ENCODE data around the gene BOLA1. TPM values are rescaled to one million over a fixed set of nuclear protein-coding genes. Genes with fewer than 3 reads are reported as not detected.
A peak's percentile ranks its signal among the peaks of the same experiment; 100 is the strongest.

The BOLA1 gene
- total and polyA plus RNA-seq, 2 donors: 33.3 to 44.7 TPM

DNA sequence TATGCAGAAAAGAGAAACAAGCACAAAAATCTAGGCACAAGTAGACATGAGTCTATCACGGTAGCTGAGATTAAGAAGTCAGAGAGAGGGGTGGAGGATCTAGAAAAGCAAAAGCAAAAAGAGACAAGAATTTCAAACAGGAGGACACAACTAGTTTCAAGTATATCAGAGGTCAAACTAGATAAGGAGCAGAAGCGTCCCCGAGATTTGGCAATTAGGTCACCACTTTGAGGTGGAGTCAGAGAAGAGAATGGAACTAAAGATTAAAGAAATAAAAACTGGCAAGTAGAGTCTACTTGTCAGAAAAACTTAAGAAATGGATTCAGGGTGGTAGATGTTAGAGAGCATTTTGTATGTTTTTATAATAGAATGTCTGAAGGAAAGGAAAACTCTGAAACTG, 26.0 kb downstream of the BOLA1 start:
- no peak overlapping the region for H3K27ac ChIP-seq (ENCODE audit: low read depth in 1 of 2, low read length in 1 of 2)
- H3K36me3 ChIP-seq (ENCODE audit: control insufficient read depth in 2 of 2, insufficient read depth in 2 of 2, low read length in 1 of 2): peaks cover 37 to 48% of the 10 kb centered on the region in 2 donors
- WGBS: 100% methylated on average over 3 of the region's 3 CpGs
- DNase-seq (ENCODE audit: low read depth in 6 of 9, low spot score in 9 of 9): no peak
- no peak overlapping the region for H3K4me3 ChIP-seq (ENCODE audit: low read length in 2 of 2)
- no peaks in the 10 kb centered on the region for H3K27me3 ChIP-seq (ENCODE audit: control insufficient read depth in 2 of 2, insufficient read depth in 1 of 2, low read length in 1 of 2)
- peaks cover 12 to 29% of the 10 kb centered on the region in 2 donors for H3K4me1 ChIP-seq (ENCODE audit: control insufficient read depth in 2 of 2, insufficient read depth in 2 of 2, low read length in 2 of 2)
- no peaks in the 10 kb centered on the region for H3K9me3 ChIP-seq (ENCODE audit: control insufficient read depth in 2 of 2, insufficient read depth in 1 of 2, low read length in 1 of 2)

DNA sequence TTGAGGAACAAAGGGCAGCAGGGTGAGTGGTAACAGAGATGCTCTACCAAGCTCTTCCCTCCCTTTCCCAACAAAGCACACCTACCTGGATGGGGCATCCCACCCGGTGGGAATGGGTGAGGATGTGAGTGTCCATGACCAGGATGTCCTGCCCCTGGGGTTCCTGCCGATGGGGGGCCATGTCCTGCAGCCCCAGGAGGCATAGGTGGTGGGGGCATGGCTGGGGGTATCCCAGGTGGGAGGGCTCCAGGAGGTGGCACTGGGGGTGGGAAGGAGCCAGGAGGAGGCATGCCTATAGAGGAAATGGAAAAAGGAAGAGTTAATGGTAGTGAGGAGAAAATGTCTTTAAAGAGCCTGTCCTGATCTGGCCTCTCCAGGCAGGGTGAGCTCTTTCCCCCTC, 26.4 kb downstream of the BOLA1 start:
- WGBS: 94% methylated on average over 2 of the region's 2 CpGs
- Histone ChIP-seq H3K27ac (ENCODE audit: low read depth in 1 of 2, low read length in 1 of 2) (no peak overlapping the region), H3K4me3 (ENCODE audit: low read length in 2 of 2) (no peak overlapping the region), H3K27me3 (ENCODE audit: control insufficient read depth in 2 of 2, insufficient read depth in 1 of 2, low read length in 1 of 2) (no peaks in the 10 kb centered on the region), H3K36me3 (ENCODE audit: control insufficient read depth in 2 of 2, insufficient read depth in 2 of 2, low read length in 1 of 2) (peaks cover 37 to 48% of the 10 kb centered on the region in 2 donors), H3K4me1 (ENCODE audit: control insufficient read depth in 2 of 2, insufficient read depth in 2 of 2, low read length in 2 of 2) (peaks cover 12 to 29% of the 10 kb centered on the region in 2 donors), H3K9me3 (ENCODE audit: control insufficient read depth in 2 of 2, insufficient read depth in 1 of 2, low read length in 1 of 2) (no peaks in the 10 kb centered on the region)
- DNase-seq (ENCODE audit: low read depth in 6 of 9, low spot score in 9 of 9): no peak

DNA sequence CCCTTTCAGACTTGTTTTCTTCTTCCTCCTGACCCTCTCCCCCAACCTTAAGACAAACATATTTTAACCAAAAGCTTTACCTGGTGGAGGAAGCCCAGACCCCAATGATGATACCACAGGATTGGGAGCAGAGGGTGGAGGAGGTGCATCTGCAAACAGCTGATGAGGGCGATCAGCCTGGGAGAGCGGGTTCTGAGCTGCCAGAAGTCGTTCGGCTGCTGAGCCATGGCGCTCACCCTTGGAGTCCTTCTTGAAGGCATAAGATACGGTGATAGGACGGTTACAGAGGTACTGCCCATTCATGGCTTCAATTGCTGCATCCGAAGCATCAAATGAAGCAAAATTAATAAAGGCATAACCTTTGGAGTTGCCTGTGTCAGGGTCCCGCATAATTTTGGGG, 26.9 kb downstream of the BOLA1 start:
- Histone ChIP-seq H3K36me3 (ENCODE audit: control insufficient read depth in 2 of 2, insufficient read depth in 2 of 2, low read length in 1 of 2) (peaks cover 37 to 48% of the 10 kb centered on the region in 2 donors), H3K9me3 (ENCODE audit: control insufficient read depth in 2 of 2, insufficient read depth in 1 of 2, low read length in 1 of 2) (no peaks in the 10 kb centered on the region), H3K27me3 (ENCODE audit: control insufficient read depth in 2 of 2, insufficient read depth in 1 of 2, low read length in 1 of 2) (no peaks in the 10 kb centered on the region), H3K27ac (ENCODE audit: low read depth in 1 of 2, low read length in 1 of 2) (no peak overlapping the region), H3K4me1 (ENCODE audit: control insufficient read depth in 2 of 2, insufficient read depth in 2 of 2, low read length in 2 of 2) (peaks cover 12 to 29% of the 10 kb centered on the region in 2 donors), H3K4me3 (ENCODE audit: low read length in 2 of 2) (no peak overlapping the region)
- no peak for DNase-seq (ENCODE audit: low read depth in 6 of 9, low spot score in 9 of 9)
- WGBS: 96% methylated on average over 9 of the region's 9 CpGs

DNA sequence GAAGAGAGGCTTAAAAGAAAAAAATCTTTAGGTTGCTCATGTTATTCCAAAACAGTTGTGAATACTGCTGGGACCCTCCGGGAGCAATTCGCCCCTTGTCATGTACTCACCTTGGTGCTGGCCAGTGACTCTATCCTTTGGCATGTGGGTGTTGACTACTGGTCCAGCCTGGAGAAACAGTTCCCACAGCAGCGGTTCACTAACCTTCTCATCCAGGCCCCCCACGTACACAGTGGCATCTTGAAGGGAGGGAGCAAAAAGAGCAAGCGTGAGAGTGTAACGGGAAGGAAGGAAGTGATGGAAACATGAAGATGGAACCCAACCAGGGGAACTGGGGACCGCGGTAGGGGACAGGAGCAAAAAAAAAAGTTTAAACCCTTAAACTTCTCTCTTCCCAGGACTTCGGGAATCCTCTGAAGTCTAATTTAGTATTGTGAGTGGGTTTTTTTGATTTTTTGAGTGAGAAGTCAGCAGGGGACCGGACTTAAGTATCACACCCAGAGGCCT, 27.7 kb downstream of the BOLA1 start:
- H3K4me1 ChIP-seq (ENCODE audit: control insufficient read depth in 2 of 2, insufficient read depth in 2 of 2, low read length in 2 of 2): peaks cover 12 to 29% of the 10 kb centered on the region in 2 donors
- DNase-seq (ENCODE audit: low read depth in 6 of 9, low spot score in 9 of 9): no peak
- H3K4me3 ChIP-seq (ENCODE audit: low read length in 2 of 2): peak overlapping the region; percentile 60 to 93
- peak overlapping the region; percentile 99 for H3K27ac ChIP-seq (ENCODE audit: low read depth in 1 of 2, low read length in 1 of 2)
- peaks cover 37 to 45% of the 10 kb centered on the region in 2 donors for H3K36me3 ChIP-seq (ENCODE audit: control insufficient read depth in 2 of 2, insufficient read depth in 2 of 2, low read length in 1 of 2)
- no peaks in the 10 kb centered on the region for H3K9me3 ChIP-seq (ENCODE audit: control insufficient read depth in 2 of 2, insufficient read depth in 1 of 2, low read length in 1 of 2)
- WGBS: 6% methylated on average over 10 of the region's 10 CpGs
- no peaks in the 10 kb centered on the region for H3K27me3 ChIP-seq (ENCODE audit: control insufficient read depth in 2 of 2, insufficient read depth in 1 of 2, low read length in 1 of 2)

DNA sequence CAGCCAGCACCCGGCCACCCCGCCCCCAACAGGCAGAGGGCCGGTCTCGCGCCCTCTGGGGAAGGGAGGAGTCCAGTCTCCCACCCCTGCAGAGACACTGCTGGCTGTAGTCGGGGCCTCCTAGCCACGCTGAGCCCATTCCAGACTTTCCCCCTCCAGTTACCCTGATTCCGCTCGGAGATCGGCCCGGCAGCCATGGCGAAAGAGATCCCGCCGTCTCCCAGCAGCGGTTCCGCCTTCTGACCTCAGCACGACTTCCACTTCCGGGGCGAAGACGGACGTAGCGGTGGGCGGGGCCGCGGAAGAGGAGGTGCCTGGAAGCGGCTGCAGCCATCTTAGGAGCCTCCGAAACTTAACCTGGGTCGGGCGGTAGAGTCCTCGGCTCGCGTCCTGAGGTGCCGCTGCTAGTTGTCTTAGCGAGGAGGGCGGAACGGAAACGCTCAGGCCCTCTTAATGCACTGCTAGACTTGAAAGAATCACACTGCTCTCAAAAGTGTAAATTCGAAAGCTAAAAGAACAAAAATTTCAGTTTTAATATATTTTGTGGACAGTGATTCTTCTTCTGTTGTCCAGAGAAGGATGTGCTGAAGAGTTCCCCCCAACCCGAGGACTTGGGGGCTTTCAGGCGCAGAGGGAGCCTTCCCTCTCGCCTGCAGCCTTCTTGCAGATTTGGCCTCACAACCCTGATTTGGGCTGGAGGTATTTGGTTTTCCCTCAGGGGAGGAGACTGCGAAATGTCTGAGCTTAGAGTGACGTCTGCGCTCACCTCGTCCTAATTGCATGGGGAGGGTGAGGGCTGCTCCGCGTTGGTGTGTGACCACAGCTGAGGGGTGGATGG, 28.4 kb downstream of the BOLA1 start, which contains the start of gene SF3B4:
TSS of gene SF3B4 (minus strand) at position 241 of the 838 bp plus-strand sequence. CDS start at position 197, 44 bp downstream.
- Histone ChIP-seq H3K9me3 (ENCODE audit: control insufficient read depth in 2 of 2, insufficient read depth in 1 of 2, low read length in 1 of 2) (no peaks in the 10 kb centered on the region), H3K27me3 (ENCODE audit: control insufficient read depth in 2 of 2, insufficient read depth in 1 of 2, low read length in 1 of 2) (no peaks in the 10 kb centered on the region), H3K4me1 (ENCODE audit: control insufficient read depth in 2 of 2, insufficient read depth in 2 of 2, low read length in 2 of 2) (peaks cover 12 to 29% of the 10 kb centered on the region in 2 donors), H3K27ac (ENCODE audit: low read depth in 1 of 2, low read length in 1 of 2) (peak within 1 kb of the TSS; percentile 99), H3K4me3 (ENCODE audit: low read length in 2 of 2) (peak within 1 kb of the TSS; percentile 60 to 93), H3K36me3 (ENCODE audit: control insufficient read depth in 2 of 2, insufficient read depth in 2 of 2, low read length in 1 of 2) (peaks cover 35 to 40% of the 10 kb centered on the region in 2 donors)
- DNase-seq (ENCODE audit: low read depth in 6 of 9, low spot score in 9 of 9): peak; percentile 87 to 97 (median 92)
- WGBS: under 1% methylated on average over 47 of the region's 47 CpGs

DNA sequence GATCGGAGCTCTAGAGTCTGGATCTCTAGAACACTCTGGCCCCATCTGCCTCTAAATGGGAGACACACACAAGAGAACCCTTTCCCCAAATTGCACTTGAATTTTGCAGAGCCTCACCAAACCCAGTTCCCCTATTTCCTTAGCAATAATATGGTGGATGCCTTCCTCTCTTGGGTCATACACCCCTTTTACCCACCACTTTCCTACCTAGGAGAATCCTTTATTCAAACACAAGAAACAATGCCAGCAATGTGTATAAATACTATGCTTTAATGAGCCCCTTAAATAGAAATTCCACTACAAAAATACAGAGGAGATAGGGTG, 29.0 kb downstream of the BOLA1 start:
- WGBS: 3% methylated on average over 1 of the region's 1 CpG
- no peaks in the 10 kb centered on the region for H3K9me3 ChIP-seq (ENCODE audit: control insufficient read depth in 2 of 2, insufficient read depth in 1 of 2, low read length in 1 of 2)
- H3K27ac ChIP-seq (ENCODE audit: low read depth in 1 of 2, low read length in 1 of 2): peak overlapping the region; percentile 99
- peak overlapping the region; percentile 60 to 93 for H3K4me3 ChIP-seq (ENCODE audit: low read length in 2 of 2)
- H3K27me3 ChIP-seq (ENCODE audit: control insufficient read depth in 2 of 2, insufficient read depth in 1 of 2, low read length in 1 of 2): no peaks in the 10 kb centered on the region
- H3K4me1 ChIP-seq (ENCODE audit: control insufficient read depth in 2 of 2, insufficient read depth in 2 of 2, low read length in 2 of 2): peaks cover 12 to 29% of the 10 kb centered on the region in 2 donors
- DNase-seq (ENCODE audit: low read depth in 6 of 9, low spot score in 9 of 9): no peak
- H3K36me3 ChIP-seq (ENCODE audit: control insufficient read depth in 2 of 2, insufficient read depth in 2 of 2, low read length in 1 of 2): peaks cover 30 to 34% of the 10 kb centered on the region in 2 donors

DNA sequence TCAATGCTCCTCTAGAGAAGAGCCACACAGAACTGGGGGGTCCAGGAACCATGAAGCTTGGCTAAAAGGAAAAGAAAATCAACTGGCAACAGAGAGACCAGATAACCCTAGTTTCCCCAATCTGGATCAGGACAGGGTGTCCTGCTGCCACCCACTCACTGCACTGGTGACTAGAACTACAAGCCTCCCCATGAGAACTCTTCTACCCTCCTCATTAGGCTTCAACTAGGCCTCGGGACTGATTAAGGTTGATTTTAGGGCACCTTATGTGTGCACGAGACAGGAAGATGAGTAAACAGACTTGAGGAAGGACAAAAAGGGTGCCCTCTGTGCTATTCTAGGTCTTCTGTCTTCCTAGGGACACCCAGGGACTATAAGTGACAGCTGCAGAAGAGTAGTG, 30.5 kb downstream of the BOLA1 start:
- Histone ChIP-seq H3K9me3 (ENCODE audit: control insufficient read depth in 2 of 2, insufficient read depth in 1 of 2, low read length in 1 of 2) (no peaks in the 10 kb centered on the region), H3K4me3 (ENCODE audit: low read length in 2 of 2) (no peak overlapping the region), H3K36me3 (ENCODE audit: control insufficient read depth in 2 of 2, insufficient read depth in 2 of 2, low read length in 1 of 2) (peaks cover 15 to 19% of the 10 kb centered on the region in 2 donors), H3K4me1 (ENCODE audit: control insufficient read depth in 2 of 2, insufficient read depth in 2 of 2, low read length in 2 of 2) (peaks cover 12 to 29% of the 10 kb centered on the region in 2 donors), H3K27ac (ENCODE audit: low read depth in 1 of 2, low read length in 1 of 2) (no peak overlapping the region), H3K27me3 (ENCODE audit: control insufficient read depth in 2 of 2, insufficient read depth in 1 of 2, low read length in 1 of 2) (no peaks in the 10 kb centered on the region)
- 96% methylated on average over 2 of the region's 2 CpGs for WGBS
- DNase-seq (ENCODE audit: low read depth in 6 of 9, low spot score in 9 of 9): no peak

DNA sequence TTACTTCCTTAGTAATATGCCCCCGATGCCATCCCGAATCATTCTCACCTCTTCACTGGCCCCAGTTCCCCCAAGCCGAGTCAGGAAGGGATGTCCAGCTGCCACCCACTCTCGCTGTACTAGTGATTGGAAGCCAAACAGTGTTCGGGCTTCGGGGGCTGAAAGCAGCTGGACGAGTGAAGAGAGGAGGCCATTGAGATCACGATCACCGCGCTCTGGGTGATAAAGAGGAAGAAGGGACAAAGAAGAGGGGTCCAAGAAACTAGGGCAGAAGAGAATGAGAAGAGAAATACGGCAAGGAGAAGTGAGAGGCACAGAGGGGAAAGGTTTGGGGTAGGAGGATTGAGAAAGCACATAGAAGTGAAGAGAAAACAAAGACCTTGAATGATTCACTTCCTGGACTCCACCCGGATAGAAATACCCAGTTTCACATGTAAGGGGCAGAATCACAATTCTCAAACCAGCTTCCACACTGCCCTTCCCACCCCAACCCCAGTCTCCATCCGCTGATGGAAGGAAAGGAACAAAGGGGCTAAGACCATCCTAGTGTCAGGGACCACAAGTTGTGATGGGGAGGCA, 31.9 kb downstream of the BOLA1 start:
- Histone ChIP-seq H3K4me3 (ENCODE audit: low read length in 2 of 2) (no peak overlapping the region), H3K36me3 (ENCODE audit: control insufficient read depth in 2 of 2, insufficient read depth in 2 of 2, low read length in 1 of 2) (peaks cover 3 to 5% of the 10 kb centered on the region in 2 donors), H3K27me3 (ENCODE audit: control insufficient read depth in 2 of 2, insufficient read depth in 1 of 2, low read length in 1 of 2) (no peaks in the 10 kb centered on the region), H3K4me1 (ENCODE audit: control insufficient read depth in 2 of 2, insufficient read depth in 2 of 2, low read length in 2 of 2) (peaks cover 9 to 23% of the 10 kb centered on the region in 2 donors), H3K27ac (ENCODE audit: low read depth in 1 of 2, low read length in 1 of 2) (no peak overlapping the region), H3K9me3 (ENCODE audit: control insufficient read depth in 2 of 2, insufficient read depth in 1 of 2, low read length in 1 of 2) (no peaks in the 10 kb centered on the region)
- no peak for DNase-seq (ENCODE audit: low read depth in 6 of 9, low spot score in 9 of 9)
- WGBS: 92% methylated on average over 13 of the region's 13 CpGs

DNA sequence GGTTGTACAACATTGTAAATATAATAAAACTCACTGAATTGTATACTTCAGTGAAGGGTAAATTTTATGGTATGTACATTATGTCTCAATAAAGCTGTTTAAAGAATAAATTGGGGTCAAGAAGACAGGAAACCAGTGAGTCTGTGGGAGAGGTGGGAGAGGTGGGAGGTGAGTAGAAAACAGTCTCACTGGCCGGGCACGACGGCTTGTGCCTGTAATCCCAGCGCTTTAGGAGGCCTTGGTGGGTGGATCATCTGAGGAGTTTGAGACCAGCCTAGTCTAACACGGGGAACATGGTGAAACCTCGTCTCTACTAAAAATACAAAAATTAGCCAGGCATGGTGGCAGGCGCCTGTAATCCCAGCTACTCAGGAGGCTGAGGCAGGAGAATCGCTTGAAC, 33.1 kb downstream of the BOLA1 start:
- DNase-seq (ENCODE audit: low read depth in 6 of 9, low spot score in 9 of 9): no peak
- H3K36me3 ChIP-seq (ENCODE audit: control insufficient read depth in 2 of 2, insufficient read depth in 2 of 2, low read length in 1 of 2): no peaks in the 10 kb centered on the region

More for the DNA sequence above, 33.1 kb downstream of the BOLA1 start:
- H3K27me3 ChIP-seq (ENCODE audit: control insufficient read depth in 2 of 2, insufficient read depth in 1 of 2, low read length in 1 of 2): no peaks in the 10 kb centered on the region
- no peak overlapping the region for H3K27ac ChIP-seq (ENCODE audit: low read depth in 1 of 2, low read length in 1 of 2)
- H3K4me1 ChIP-seq (ENCODE audit: control insufficient read depth in 2 of 2, insufficient read depth in 2 of 2, low read length in 2 of 2): peaks cover 3 to 27% of the 10 kb centered on the region in 2 donors
- 98% methylated on average over 8 of the region's 8 CpGs for WGBS
- no peaks in the 10 kb centered on the region for H3K9me3 ChIP-seq (ENCODE audit: control insufficient read depth in 2 of 2, insufficient read depth in 1 of 2, low read length in 1 of 2)
- H3K4me3 ChIP-seq (ENCODE audit: low read length in 2 of 2): no peak overlapping the region

Measured in thymus (tissue), 11 donors.